GM23248 (cell line): Measurements from ENCODE around the gene MRPL28. TPM values are rescaled to one million over a fixed set of nuclear protein-coding genes. Genes with fewer than 3 reads are reported as not detected.

Experiments
- DNase-seq: peaks from one replicate; pipeline ENCODE4 v3.0.0-alpha.2; 2015
- H2AFZ ChIP-seq: fragments of 200-600 bp; sonication (generic); 2 replicates; pipeline ENCODE4 v1.6.1; 2016; ENCODE audit warnings: antibody characterized with exemption
- H3F3A ChIP-seq: fragments of 200-600 bp; sonication (generic); 2 replicates; pipeline ENCODE4 v1.6.1; 2016; ENCODE audit warnings: mild to moderate bottlenecking, antibody characterized with exemption, mixed run types; ENCODE audit not compliant: insufficient read depth
- H3K27ac ChIP-seq: fragments of 200-600 bp; sonication (generic); 2 replicates; pipeline ENCODE4 v1.5.1; 2016; ENCODE audit warnings: mild to moderate bottlenecking
- H3K27me3 ChIP-seq: fragments of 200-600 bp; sonication (generic); replicated peaks from 2 replicates; pipeline ENCODE4 v1.6.1; 2016; ENCODE audit warnings: mild to moderate bottlenecking; ENCODE audit not compliant: insufficient read depth
- H3K36me3 ChIP-seq: fragments of 200-600 bp; sonication (generic); 2 replicates; pipeline ENCODE4 v1.6.1; 2016; ENCODE audit warnings: low read depth, mild to moderate bottlenecking
- H3K4me1 ChIP-seq: fragments of 200-600 bp; sonication (generic); 2 replicates; pipeline ENCODE4 v1.6.1; 2016; ENCODE audit warnings: mild to moderate bottlenecking; ENCODE audit not compliant: insufficient read depth
- H3K4me2 ChIP-seq: fragments of 200-600 bp; sonication (generic); one replicate; pipeline ENCODE4 v1.6.1; 2016; ENCODE audit warnings: mild to moderate bottlenecking; ENCODE audit not compliant: unreplicated experiment
- H3K4me3 ChIP-seq: fragments of 200-600 bp; sonication (generic); 2 replicates; pipeline ENCODE4 v1.5.1; 2016; ENCODE audit warnings: mild to moderate bottlenecking
- H3K79me2 ChIP-seq: fragments of 200-600 bp; sonication (generic); 2 replicates; pipeline ENCODE4 v1.6.1; 2016; ENCODE audit warnings: mild to moderate bottlenecking; ENCODE audit not compliant: insufficient read depth
- H3K9ac ChIP-seq: fragments of 200-600 bp; sonication (generic); 2 replicates; pipeline ENCODE4 v1.6.1; 2016; ENCODE audit warnings: mild to moderate bottlenecking
- H3K9me2 ChIP-seq: fragments of 200-600 bp; sonication (generic); 2 replicates; pipeline ENCODE4 v1.6.1; 2016; ENCODE audit warnings: mixed run types, mild to moderate bottlenecking, moderate library complexity; ENCODE audit not compliant: insufficient read depth
- H3K9me3 ChIP-seq: fragments of 200-600 bp; sonication (generic); one replicate; pipeline ENCODE4 v1.6.1; 2017; ENCODE audit warnings: low read depth
- H4K20me1 ChIP-seq: fragments of 200-600 bp; sonication (generic); 2 replicates; pipeline ENCODE4 v1.6.0; 2016; ENCODE audit not compliant: insufficient read depth
- EZH2 ChIP-seq: fragments of 200-600 bp; sonication (generic); IDR thresholded peaks from 2 replicates; pipeline ENCODE4 v1.6.1; 2018; ENCODE audit warnings: antibody characterized with exemption, mild to moderate bottlenecking; ENCODE audit not compliant: insufficient read depth, poor library complexity, severe bottlenecking
- EZH2phosphoT487 ChIP-seq: fragments of 200-600 bp; sonication (generic); IDR thresholded peaks from 2 replicates; pipeline ENCODE4 v1.6.1; 2018; ENCODE audit warnings: antibody characterized with exemption, moderate library complexity, mild to moderate bottlenecking, low read depth; ENCODE audit not compliant: insufficient read depth
- WGBS, 2 experiments: methylation state at CpG; one replicate each; pipeline ENCODE4 v1.1.6; 2015 to 2017; ENCODE audit warnings: low lambda C conversion rate in 2 of 2, low coverage in 1 of 2; ENCODE audit errors: missing lambda C conversion rate in 2 of 2; 5-methylcytosine and 5-hydroxymethylcytosine counted together
- in situ Hi-C: fragments of 300-500 bp; cut with MboI; formaldehyde crosslinking; loops from 2 replicates; pipeline ENCODE4 v1.15.0; 2020
- polyA plus RNA-seq: library from polyadenylated mRNA; unstranded; fragments of >200 nt; fragmentation: Nextera tagmentation; extraction: Ambion mirVana; gene quantifications from 2 replicates; pipeline ENCODE4 v1.2.1, GENCODE V29; 2016
- total RNA-seq: library from RNA; depleted of rRNA; stranded (reverse); fragments of >200 nt; shearing (Covaris generic); gene quantifications from 2 replicates; pipeline ENCODE4 v1.2.3, GENCODE V29; 2014

Gene MRPL28
- total and polyA plus RNA-seq, 2 experiments from 2014 or later, result 103 to 108 TPM

DNA sequence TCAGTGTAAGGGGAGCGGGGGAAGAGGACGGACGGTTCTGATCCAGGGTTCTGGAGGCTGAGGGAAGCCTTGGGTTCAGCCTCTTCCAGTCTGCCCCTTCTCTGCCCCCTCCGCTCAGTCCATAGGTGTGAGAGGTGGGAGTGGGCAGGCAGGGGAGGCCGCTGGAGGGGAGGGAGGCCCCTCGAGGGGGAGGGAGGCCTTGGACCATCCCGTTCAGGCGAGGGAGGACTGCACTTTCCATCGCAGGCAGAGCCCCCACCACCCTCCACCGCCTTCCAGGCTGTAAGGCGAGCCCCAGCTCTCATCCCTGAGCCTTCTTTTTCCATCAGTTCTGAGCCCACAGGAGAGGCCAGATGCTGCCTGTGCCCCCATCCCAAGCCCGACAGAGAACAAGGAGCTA lies 13.6 kb downstream of the MRPL28 start:
- H3K36me3 ChIP-seq, result no peaks in the 10 kb centered on the region
- no peaks in the 10 kb centered on the region for H3F3A ChIP-seq
- WGBS, 2 experiments, result 43 to 66% methylated on average over 8 to 12 of the region's 12 CpGs
- no peak for DNase-seq
- H3K27ac ChIP-seq, result no peak overlapping the region
- no peaks in the 10 kb centered on the region for H3K27me3 ChIP-seq
- no peaks in the 10 kb centered on the region for H4K20me1 ChIP-seq
- no peak for TF ChIP-seq EZH2phosphoT487
- no peak for TF ChIP-seq EZH2
- no peak overlapping the region for H3K4me2 ChIP-seq
- peaks cover under 1% of the 10 kb centered on the region; the same call in 1 of the 2 replicates for H3K79me2 ChIP-seq
- in situ Hi-C loops, result no loop called here
- no peak overlapping the region for H3K4me3 ChIP-seq
- H3K9me2 ChIP-seq, result no peaks in the 10 kb centered on the region
- no peaks in the 10 kb centered on the region for H3K4me1 ChIP-seq
- no peaks in the 10 kb centered on the region for H3K9me3 ChIP-seq
- no peak overlapping the region for H2AFZ ChIP-seq
- no peak overlapping the region for H3K9ac ChIP-seq

DNA sequence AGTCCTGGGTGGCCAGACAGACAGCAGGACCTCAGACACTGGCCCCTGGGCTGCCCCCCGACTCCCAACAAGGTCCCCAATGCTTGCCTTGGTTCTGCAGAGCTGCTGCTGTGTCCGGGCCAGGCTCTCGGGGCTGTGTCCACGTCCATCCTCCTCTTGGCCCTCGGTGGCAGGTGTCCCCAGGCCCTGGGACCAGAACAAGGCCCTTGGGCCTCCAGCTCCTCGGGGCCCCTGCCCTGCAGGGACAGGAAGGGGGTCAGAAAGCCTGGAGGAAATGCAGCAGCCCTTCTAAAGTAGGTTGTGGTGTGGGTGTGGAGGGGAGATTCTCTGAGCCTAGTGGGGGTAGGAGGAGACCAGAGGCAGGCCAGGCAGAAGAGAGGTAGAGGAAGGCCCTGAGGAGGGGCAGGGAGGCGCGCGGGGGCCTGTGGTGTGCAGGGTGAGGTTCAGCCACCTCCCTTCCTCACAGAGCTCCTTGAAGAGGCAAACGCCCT lies 15.3 kb downstream of the MRPL28 start:
- H3K4me1 ChIP-seq, result peaks cover 8% of the 10 kb centered on the region
- H2AFZ ChIP-seq, result no peak overlapping the region
- no peak overlapping the region for H3K4me3 ChIP-seq
- 92 to 94% methylated on average over 9 to 10 of the region's 10 CpGs for WGBS, 2 experiments
- H4K20me1 ChIP-seq, result no peaks in the 10 kb centered on the region
- peaks cover 18% of the 10 kb centered on the region for H3K79me2 ChIP-seq
- H3K36me3 ChIP-seq, result no peaks in the 10 kb centered on the region
- TF ChIP-seq EZH2 (no peak), EZH2phosphoT487 (no peak)
- H3K9me2 ChIP-seq, result no peaks in the 10 kb centered on the region
- no peak overlapping the region for H3K9ac ChIP-seq
- H3K27me3 ChIP-seq, result no peaks in the 10 kb centered on the region
- H3K4me2 ChIP-seq, result no peak overlapping the region
- H3F3A ChIP-seq, result no peaks in the 10 kb centered on the region
- no peaks in the 10 kb centered on the region for H3K9me3 ChIP-seq
- H3K27ac ChIP-seq, result no peak overlapping the region
- no peak for DNase-seq
- in situ Hi-C loops, result no loop called here

DNA sequence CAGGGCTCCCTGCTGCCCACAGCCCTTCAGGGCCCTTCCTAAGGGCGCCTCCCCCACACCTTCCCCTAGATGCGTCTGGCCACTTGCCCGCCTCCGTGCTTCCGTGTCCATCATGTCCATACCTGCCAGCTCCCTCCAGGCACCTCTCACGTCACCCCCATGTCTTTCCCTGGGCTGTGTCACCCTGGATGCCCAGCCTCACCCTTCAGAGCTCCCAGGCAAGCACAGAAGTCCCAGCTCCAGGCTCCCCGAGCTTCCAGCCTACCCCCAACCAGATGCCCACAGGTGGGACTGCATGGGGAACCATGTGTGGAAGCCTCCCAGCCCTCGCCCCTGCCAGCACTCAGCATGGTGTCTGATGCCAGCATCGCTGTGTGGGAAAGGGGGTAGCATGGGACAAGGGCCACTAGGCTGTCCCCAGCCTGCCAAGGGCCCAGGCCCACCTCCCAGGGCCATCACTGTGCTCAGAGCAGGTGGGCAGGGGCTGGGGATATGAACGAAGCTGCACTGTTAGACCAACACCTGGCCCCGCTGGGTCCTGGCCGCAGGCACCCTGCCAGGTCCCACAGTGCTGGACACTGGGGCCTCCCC lies 16.0 kb downstream of the MRPL28 start:
- H3K36me3 ChIP-seq, result no peaks in the 10 kb centered on the region

DNA sequence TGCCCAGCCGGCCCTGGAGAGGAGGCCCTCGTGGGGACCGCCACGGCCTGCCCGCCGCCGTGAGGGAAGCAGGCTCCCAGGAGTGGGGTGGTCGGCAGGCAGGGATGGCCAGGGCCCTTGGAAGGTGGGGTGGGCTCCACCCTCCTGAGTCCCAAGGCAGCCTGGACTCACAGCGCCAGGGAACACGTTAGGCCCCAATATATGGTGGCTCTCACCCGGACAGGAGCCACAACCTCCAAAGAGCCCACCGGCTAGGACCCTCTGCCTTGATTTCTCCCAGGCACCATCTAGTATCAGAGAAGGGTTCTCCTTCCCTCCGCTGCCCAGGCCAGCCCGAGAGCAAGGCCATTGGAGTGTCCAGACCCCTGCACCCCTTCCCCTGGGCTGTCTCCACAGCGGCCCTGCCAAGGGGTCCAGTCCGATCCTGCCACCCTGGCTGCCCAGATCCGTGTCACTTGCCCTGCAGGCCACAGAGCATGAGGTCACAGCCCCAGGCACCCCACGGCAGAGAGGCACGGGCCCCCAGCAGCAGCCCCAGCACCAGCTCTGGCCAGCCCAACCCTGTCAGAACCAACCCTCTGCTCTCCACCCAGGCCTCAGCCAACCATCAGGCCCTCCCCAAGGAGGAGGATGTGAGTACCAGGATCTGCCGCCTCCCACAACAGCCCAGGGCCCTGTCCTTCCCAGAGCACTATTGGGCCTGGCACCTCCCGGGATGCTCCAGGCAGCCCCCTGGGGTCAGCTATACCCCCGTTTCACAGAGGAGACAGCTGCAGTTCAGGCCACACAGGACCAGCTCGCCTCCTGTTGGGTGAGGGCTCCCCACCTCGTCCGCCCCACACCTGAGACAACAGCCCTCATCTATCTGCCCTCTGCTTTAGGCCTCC lies 16.7 kb downstream of the MRPL28 start:
- H4K20me1 ChIP-seq, result no peaks in the 10 kb centered on the region
- H3K4me3 ChIP-seq, result peak overlapping the region; percentile 17; the same call in 1 of the 2 replicates
- 0 out of 2 replicates have a peak overlapping the region, but pooled peaks have one; percentile 21 for H2AFZ ChIP-seq
- DNase-seq, result peak; percentile 33
- no peak overlapping the region for H3K4me2 ChIP-seq
- TF ChIP-seq EZH2phosphoT487, result no peak
- TF ChIP-seq EZH2, result no peak
- no peak overlapping the region for H3K27ac ChIP-seq
- no peaks in the 10 kb centered on the region for H3K27me3 ChIP-seq
- H3K4me1 ChIP-seq, result peaks cover 8% of the 10 kb centered on the region
- no peaks in the 10 kb centered on the region for H3K9me2 ChIP-seq
- no peaks in the 10 kb centered on the region for H3K36me3 ChIP-seq
- 71 to 85% methylated on average over 18 to 21 of the region's 25 CpGs for WGBS, 2 experiments
- H3K9me3 ChIP-seq, result no peaks in the 10 kb centered on the region
- H3F3A ChIP-seq, result no peaks in the 10 kb centered on the region
- in situ Hi-C loops, result no loop called here
- H3K9ac ChIP-seq, result no peak overlapping the region
- H3K79me2 ChIP-seq, result peaks cover 32% of the 10 kb centered on the region

More for the DNA sequence above, 16.0 kb downstream of the MRPL28 start:
- H3F3A ChIP-seq, result no peaks in the 10 kb centered on the region
- no peaks in the 10 kb centered on the region for H3K9me2 ChIP-seq
- H2AFZ ChIP-seq, result no peak overlapping the region
- TF ChIP-seq EZH2, result no peak
- TF ChIP-seq EZH2phosphoT487, result no peak
- H3K4me1 ChIP-seq, result peaks cover 8% of the 10 kb centered on the region
- H3K9me3 ChIP-seq, result no peaks in the 10 kb centered on the region
- no peak overlapping the region for H3K4me3 ChIP-seq
- no peaks in the 10 kb centered on the region for H3K27me3 ChIP-seq
- no peaks in the 10 kb centered on the region for H4K20me1 ChIP-seq
- in situ Hi-C loops, result no loop called here
- DNase-seq, result no peak
- no peak overlapping the region for H3K27ac ChIP-seq
- WGBS, 2 experiments, result 86 to 88% methylated on average over 12 of the region's 12 CpGs
- no peak overlapping the region for H3K4me2 ChIP-seq
- no peak overlapping the region for H3K9ac ChIP-seq
- peaks cover 24% of the 10 kb centered on the region for H3K79me2 ChIP-seq
